ENCODE results near the gene CASP14. TPM values are rescaled to one million over a fixed set of nuclear protein-coding genes. Genes with fewer than 3 reads are reported as not detected.
"Not testable (repeated sequence)": the region's sequence is repeated elsewhere in the genome, so short reads cannot be mapped to it uniquely, and the experiment has no call there.

CASP14 gene
- total RNA-seq, 1 donor from 2014 or later, result not detected

- no peak for DNase-seq (ENCODE audit: low spot score)
- intact Hi-C loops (cut with DNase I), result no loop called here
Measured at GRCh38 chr19:15062036-15062435, 12.8 kb downstream of the CASP14 start.

- intact Hi-C loops (cut with DNase I); DNase-seq (ENCODE audit: low spot score): not testable (repeated sequence)
Measured at GRCh38 chr19:15070386-15070785, 21.1 kb downstream of the CASP14 start.

DNA sequence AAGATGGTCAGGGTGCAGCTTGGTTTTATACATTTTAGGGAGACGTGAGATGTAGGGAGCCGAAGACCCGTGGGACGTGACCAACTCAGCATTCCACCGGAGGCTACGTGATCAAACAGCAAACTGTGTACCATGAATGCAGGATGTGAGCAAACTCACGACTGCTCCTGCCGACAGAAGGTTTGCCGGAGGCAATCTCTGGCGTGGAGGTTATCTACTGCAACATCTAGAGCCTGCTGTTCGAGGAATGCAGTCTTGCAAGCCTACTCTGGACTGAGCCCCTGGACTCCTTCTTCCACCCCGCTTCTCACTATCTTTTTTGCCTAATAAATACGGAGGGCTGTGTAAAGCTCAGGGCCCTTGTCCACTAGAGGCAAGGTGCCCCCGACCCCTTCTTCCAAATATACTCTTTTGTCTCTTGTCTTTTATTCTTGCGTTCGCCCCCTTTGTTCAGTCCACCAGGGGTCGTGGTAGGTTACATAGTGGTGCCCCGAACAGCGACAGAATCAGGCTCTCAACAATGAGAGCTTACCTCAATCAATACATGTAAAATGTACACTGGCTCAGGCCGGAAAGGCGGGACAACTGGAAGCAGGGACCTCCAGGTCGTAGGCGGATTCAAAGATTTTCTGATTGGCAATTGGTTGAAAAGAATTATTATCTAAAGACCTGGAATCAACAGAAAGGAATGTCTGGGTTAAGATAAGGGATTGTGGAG, 23.8 kb downstream of the CASP14 start:
- intact Hi-C loops (cut with DNase I), result no loop called here
- no peak for DNase-seq (ENCODE audit: low spot score)

GRCh38 chr19:15074371-15074770, 25.1 kb downstream of the CASP14 start:
- DNase-seq (ENCODE audit: low spot score), result no peak
- intact Hi-C loops (cut with DNase I), result no loop called here

DNA sequence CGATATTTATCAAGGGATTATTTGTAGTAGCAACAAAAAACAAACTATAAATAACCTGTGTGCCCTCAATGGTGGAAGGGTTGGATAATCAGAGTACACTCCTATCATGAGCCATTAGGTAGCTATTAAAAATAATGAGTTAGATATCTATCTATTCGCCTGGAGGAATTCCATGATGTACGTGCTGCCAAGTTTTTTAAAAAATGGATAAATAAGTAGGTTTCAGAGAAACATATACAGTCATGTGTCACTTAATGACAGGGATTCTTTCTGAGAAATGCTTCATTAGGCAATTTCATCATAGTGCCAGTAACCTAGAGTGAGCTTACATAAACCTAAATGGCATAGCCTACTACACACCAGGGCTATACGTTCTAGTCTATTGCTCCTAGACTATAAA, 26.5 kb downstream of the CASP14 start:
- intact Hi-C loops (cut with DNase I), result no loop called here
- no peak for DNase-seq (ENCODE audit: low spot score)

- intact Hi-C loops (cut with DNase I); DNase-seq (ENCODE audit: low spot score): not testable (repeated sequence)
Measured at GRCh38 chr19:15080002-15080401, 30.7 kb downstream of the CASP14 start.

- intact Hi-C loops (cut with DNase I), result no loop called here
- no peak for DNase-seq (ENCODE audit: low spot score)
Measured at GRCh38 chr19:15081911-15082310, 32.6 kb downstream of the CASP14 start, which contains the start of gene OR1I1. Gene OR1I1, plus strand, starts transcription at chr19:15082211. Its CDS starts 4,855 bp downstream, at chr19:15087066.

GRCh38 chr19:15087182-15087581, 37.9 kb downstream of the CASP14 start:
- intact Hi-C loops (cut with DNase I), result no loop called here
- no peak for DNase-seq (ENCODE audit: low spot score)

GRCh38 chr19:15091918-15092753, 42.9 kb downstream of the CASP14 start:
- intact Hi-C loops (cut with DNase I), result loop anchor here (2.0 kb wide), 2 partner anchors 57 to 465 kb away; no protein-coding TSS in a partner anchor
- no peak for DNase-seq (ENCODE audit: low spot score)

- no peak for DNase-seq (ENCODE audit: low spot score)
- intact Hi-C loops (cut with DNase I), result loop anchor here (2.0 kb wide), 2 partner anchors 56 to 464 kb away; no protein-coding TSS in a partner anchor
Measured at GRCh38 chr19:15093001-15093400, 43.7 kb downstream of the CASP14 start.

DNA sequence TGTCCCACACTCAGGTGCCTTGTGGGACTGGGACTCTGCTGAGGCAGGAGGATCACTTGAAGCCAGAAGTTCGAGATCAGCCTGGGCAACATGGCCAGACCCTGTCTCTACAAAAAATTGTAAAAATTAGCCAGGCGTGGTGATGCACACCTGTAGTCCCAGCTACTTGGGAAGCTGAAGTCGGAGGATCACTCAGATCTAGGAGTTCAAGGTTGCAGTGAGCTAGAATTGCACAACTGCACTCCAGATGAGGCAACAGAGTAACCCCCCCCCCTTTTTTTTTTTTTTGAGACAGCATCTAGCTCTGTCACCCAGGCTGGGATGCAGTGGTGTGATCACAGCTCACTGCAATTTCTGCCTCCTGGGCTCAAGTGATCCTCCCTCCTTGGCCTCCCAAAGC, 46.9 kb downstream of the CASP14 start:
- intact Hi-C loops (cut with DNase I), result no loop called here
- DNase-seq (ENCODE audit: low spot score), result no peak

DNA sequence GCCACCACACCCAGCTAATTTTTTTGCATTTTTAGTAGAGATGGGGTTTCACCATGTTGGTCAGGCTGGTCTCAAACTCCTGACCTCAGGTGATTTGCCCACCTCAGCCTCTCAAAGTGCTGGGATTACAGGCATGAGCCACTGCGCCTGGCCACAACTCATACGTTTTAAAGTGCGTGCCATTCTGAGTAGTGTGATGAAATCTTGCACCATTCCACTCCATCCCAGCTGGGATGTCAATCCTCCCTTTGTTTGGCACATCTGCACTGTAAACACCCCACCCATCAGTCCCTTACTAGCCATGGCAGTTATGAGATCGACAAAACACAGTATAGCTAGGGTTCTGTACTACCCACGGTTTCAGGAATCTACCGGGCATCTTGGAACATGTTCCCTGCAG, 48.7 kb downstream of the CASP14 start:
- DNase-seq (ENCODE audit: low spot score); intact Hi-C loops (cut with DNase I): not testable (repeated sequence)

GRCh38 chr19:15098460-15098859, 49.2 kb downstream of the CASP14 start:
- intact Hi-C loops (cut with DNase I), result no loop called here
- DNase-seq (ENCODE audit: low spot score), result no peak

DNA sequence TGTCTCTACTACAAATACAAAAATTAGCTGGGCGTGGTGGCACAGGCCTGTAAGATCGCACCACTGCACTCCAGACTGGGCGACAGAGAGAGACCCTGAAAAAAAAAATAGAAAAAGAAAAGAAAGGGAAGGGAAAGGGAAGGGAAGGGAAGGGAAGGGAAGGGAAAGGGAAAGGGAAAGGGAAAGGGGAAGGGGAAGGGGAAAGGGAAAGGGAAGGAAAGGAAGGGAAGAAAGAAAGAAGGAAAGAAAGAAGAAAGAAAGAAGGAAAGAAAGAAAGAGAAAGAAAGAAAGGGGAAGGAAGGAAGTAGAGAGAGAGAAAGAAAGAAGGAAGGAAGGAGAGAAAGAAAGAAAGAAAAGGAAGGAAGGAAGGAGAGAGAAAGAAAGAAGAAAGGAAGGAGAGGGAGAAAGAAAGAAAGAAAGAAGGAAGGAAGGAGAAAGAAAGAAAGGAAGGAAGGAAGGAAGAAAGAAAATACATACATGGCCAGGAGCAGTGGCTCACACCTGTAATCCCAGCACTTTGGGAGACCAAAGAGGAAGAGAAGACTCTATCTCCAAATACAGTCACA, 49.8 kb downstream of the CASP14 start:
- DNase-seq (ENCODE audit: low spot score), result no peak
- intact Hi-C loops (cut with DNase I), result no loop called here

GRCh38 chr19:15101479-15102082, 52.3 kb downstream of the CASP14 start:
- DNase-seq (ENCODE audit: low spot score), result no peak
- intact Hi-C loops (cut with DNase I), result loop anchor here (2.0 kb wide), 1 partner anchor 49 kb away; no protein-coding TSS in a partner anchor

DNA sequence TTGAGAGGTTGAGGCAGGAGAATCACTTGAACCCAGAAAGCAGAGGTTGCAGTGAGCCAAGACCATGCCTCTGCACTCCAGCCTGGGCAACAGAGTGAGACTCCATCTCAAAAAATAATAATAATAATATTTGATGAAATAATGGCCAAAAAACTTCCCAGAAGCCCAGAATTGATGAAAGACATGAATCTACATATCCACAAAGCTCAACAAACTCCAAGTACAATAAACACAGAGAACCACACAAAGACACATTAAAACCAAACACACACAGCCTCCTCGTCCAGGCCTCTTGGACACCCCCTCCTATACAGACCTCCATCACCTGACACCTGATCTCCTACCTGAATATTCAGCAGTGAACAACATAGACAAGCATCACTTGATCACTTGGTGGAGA, 54.7 kb downstream of the CASP14 start:
- intact Hi-C loops (cut with DNase I), result no loop called here
- DNase-seq (ENCODE audit: low spot score), result no peak

- DNase-seq (ENCODE audit: low spot score), result no peak
- intact Hi-C loops (cut with DNase I), result no loop called here
Measured at GRCh38 chr19:15104411-15104810, 55.1 kb downstream of the CASP14 start.

DNA sequence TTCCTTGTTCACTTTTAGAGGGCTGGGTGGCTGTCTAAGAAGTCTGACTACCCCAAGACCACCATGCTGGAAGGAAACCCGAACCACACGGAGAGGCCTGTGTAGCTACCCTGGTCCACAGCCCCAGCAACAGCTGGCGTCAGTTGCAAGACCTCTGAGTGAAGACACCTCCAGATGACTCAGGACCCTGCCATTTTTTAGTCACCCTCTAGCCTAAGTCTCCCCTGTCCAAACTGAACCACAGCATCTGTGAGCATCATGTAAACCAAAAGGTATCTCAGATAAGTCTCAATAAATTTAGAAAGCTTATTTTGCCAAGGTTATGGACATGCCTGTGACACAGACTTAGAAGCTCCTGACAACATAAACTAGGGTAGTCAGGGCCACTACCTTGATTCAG, 55.8 kb downstream of the CASP14 start:
- intact Hi-C loops (cut with DNase I), result no loop called here
- DNase-seq (ENCODE audit: low spot score), result no peak

GRCh38 chr19:15107061-15108010, 58.1 kb downstream of the CASP14 start, which contains the start of gene SYDE1:
Gene SYDE1, plus strand, starts transcription at chr19:15107401. Its CDS starts 33 bp downstream, at chr19:15107434.
- DNase-seq (ENCODE audit: low spot score), result no peak

More at GRCh38 chr19:15107061-15108010, 58.1 kb downstream of the CASP14 start, which contains the start of gene SYDE1:
- intact Hi-C loops (cut with DNase I), result loop anchor here (2.0 kb wide), 1 partner anchor 17 kb away; a partner anchor contains a TSS
